ENCODE measurements around the gene TMEM141. TPM values are rescaled to one million over a fixed set of nuclear protein-coding genes. Genes with fewer than 3 reads are reported as not detected.
A peak's percentile ranks its signal among the peaks of the same experiment; 100 is the strongest.
"Not testable (repeated sequence)": the region's sequence is repeated elsewhere in the genome, so short reads cannot be mapped to it uniquely, and the experiment has no call there.

Gene TMEM141
- total and polyA plus RNA-seq, 8 donors = 29.2 to 104 (median 39.5) TPM

GRCh38 chr9:136787690-136788400 is 3.3 kb upstream of the TMEM141 start:
- FAIRE-seq = no peak
- TF ChIP-seq, protein P1, sequence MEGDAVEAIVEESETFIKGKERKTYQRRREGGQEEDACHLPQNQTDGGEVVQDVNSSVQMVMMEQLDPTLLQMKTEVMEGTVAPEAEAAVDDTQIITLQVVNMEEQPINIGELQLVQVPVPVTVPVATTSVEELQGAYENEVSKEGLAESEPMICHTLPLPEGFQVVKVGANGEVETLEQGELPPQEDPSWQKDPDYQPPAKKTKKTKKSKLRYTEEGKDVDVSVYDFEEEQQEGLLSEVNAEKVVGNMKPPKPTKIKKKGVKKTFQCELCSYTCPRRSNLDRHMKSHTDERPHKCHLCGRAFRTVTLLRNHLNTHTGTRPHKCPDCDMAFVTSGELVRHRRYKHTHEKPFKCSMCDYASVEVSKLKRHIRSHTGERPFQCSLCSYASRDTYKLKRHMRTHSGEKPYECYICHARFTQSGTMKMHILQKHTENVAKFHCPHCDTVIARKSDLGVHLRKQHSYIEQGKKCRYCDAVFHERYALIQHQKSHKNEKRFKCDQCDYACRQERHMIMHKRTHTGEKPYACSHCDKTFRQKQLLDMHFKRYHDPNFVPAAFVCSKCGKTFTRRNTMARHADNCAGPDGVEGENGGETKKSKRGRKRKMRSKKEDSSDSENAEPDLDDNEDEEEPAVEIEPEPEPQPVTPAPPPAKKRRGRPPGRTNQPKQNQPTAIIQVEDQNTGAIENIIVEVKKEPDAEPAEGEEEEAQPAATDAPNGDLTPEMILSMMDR (IDR thresholded peaks at IDR 0.05) = peak; percentile 77 to 87 (median 80)
- H3K27me3 ChIP-seq = no peaks in the 10 kb centered on the region
- intact Hi-C loops (cut with DNase I) = loop anchor here in 2 of 3 donors (5.0 kb wide), 1 partner anchor 249 kb away; no protein-coding TSS in a partner anchor
- H3K4me1 ChIP-seq = peaks cover 19 to 38% (median 20%) of the 10 kb centered on the region in 3 donors
- no peaks in the 10 kb centered on the region for H3K9me3 ChIP-seq
- no peaks in the 10 kb centered on the region for H3K36me3 ChIP-seq
- peak in 5 of 6 donors; percentile 37 to 86 (median 69) for DNase-seq
- no peak overlapping the region for H3K4me3 ChIP-seq
- H3K27ac ChIP-seq = peak overlapping the region in 1 of 4 donors; percentile 73
- 12 to 14% methylated on average over 21 of the region's 21 CpGs for WGBS, 2 donors
- no peak for ATAC-seq

- peaks cover 19 to 40% (median 21%) of the 10 kb centered on the region in 3 donors for H3K4me1 ChIP-seq
- not testable (repeated sequence) for DNase-seq, FAIRE-seq, H3K27me3 ChIP-seq, H3K36me3 ChIP-seq, ATAC-seq, H3K4me3 ChIP-seq, H3K9me3 ChIP-seq
- 48 to 50% methylated on average over 27 of the region's 27 CpGs for WGBS, 2 donors
- intact Hi-C loops (cut with DNase I) = loop anchor here in 2 of 3 donors (5.0 kb wide), 1 partner anchor 248 kb away; no protein-coding TSS in a partner anchor
- peak overlapping the region in 3 of 4 donors; percentile 16 to 73 (median 29) for H3K27ac ChIP-seq
These were observed 2.3 kb upstream of the TMEM141 start for GRCh38 chr9:136788644-136789522.

DNA sequence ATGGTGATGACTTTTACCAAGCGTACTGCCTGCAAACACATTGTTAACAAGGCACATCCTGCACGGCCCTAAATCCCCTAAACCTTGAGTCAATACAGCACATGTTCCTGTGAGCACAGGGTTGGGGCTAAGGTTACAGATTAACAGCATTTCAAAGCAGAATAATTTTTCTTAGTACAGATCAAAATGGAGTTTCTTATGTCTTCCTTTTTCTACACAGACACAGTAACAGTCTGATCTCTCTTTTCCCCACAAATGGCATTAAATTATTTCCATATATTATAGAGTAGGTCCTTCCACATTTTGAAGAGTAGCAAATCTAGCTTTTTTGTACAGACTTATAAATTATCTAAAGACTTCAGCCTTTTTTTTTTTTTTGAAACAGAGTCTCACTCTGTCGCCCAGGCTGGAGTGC is 1.6 kb upstream of the TMEM141 start:
- no peak for ATAC-seq
- peak overlapping the region in 1 of 4 donors; percentile 73 for H3K27ac ChIP-seq
- no peak for FAIRE-seq
- no peaks in the 10 kb centered on the region for H3K27me3 ChIP-seq
- intact Hi-C loops (cut with DNase I) = loop anchor here in 2 of 3 donors (5.0 kb wide), 1 partner anchor 248 kb away; no protein-coding TSS in a partner anchor
- no peaks in the 10 kb centered on the region for H3K9me3 ChIP-seq
- no peak for DNase-seq
- no peak overlapping the region for H3K4me3 ChIP-seq
- TF ChIP-seq, protein P1 (IDR thresholded peaks at IDR 0.05) = no peak
- 35 to 43% methylated on average over 3 of the region's 3 CpGs for WGBS, 2 donors
- peaks cover 19 to 40% (median 21%) of the 10 kb centered on the region in 3 donors for H3K4me1 ChIP-seq
- no peaks in the 10 kb centered on the region for H3K36me3 ChIP-seq

DNA sequence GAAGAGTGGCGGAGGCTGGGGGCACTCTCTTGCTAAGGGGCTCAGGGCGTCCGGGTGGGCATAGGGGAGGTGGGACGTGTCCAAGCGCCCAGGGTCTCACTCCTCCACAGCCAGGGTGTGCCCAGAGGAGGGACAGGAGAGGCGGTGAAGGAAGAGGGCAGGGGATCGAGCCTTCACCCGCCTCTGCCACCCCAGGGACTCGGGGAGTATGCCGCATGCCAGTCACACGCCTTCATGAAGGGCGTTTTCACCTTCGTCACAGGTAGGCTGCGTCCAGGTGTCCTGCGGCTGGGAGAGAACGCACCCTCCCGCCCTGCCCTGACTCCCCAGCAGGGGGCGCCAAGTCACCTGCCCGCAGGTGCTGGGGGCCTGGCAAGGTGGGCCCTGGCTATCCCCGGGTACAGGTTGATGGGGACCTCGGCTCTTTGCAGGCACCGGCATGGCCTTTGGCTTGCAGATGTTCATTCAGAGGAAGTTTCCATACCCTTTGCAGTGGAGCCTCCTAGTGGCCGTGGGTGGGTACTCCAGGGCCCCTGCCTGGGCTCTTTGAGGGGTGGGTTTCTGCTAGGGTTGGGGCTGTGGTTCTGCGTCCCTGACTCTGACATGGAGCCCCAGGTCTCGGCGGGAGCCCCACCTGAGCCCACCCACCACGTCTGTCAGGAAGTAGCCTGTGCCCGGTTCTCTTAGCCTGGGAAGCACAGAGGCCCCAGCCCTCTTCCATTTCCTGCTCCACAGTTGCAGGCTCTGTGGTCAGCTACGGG is 552 bp downstream of the TMEM141 start:
- WGBS, 2 donors = 1% methylated on average over 28 to 29 of the region's 29 CpGs
- Histone ChIP-seq H3K9me3 (no peaks in the 10 kb centered on the region), H3K4me3 (peak overlapping the region; percentile 22 to 69 (median 52)), H3K4me1 (peaks cover 31 to 47% (median 32%) of the 10 kb centered on the region in 3 donors), H3K27ac (peak overlapping the region; percentile 90 to 96 (median 94)), H3K27me3 (no peaks in the 10 kb centered on the region), H3K36me3 (no peaks in the 10 kb centered on the region)
- DNase-seq (peak; percentile 83 to 94 (median 90)), FAIRE-seq (no peak), ATAC-seq (peak; percentile 60 to 67 (median 64))
- intact Hi-C loops (cut with DNase I) = loop anchor here in 2 of 3 donors (10.0 kb wide), 2 partner anchors 53 to 153 kb away; partner anchors contain the start of genes AJM1 (in 1 of the 2), C8G (in 1 of the 2), FBXW5 (in 1 of the 2) and PHPT1 (in 1 of the 2)
- TF ChIP-seq, protein P1 (IDR thresholded peaks at IDR 0.05) = peak; percentile 95 to 99 (median 97)

Measured in pancreas (tissue), 10 donors.